IMR-90 (cell line): ENCODE measurements around the gene EXOC3L4. TPM values are rescaled to one million over a fixed set of nuclear protein-coding genes. Genes with fewer than 3 reads are reported as not detected.

Source experiments
- ATAC-seq: fragments of 200-7000 bp; cut with Tn5 transposase; 2 replicates; pipeline ENCODE4 v1.9.1; 2020; ENCODE audit warnings: low read depth, mild to moderate bottlenecking, moderate library complexity
- BruUV-seq: library from RNA; stranded (reverse); fragments of 400-500 nt; replicated peaks from 2 replicates; lab custom pipeline; 2021; lab: Mats Ljungman, UMichigan
- CTCF ChIA-PET: fragments of 300-600 bp; formaldehyde crosslinking; extraction: SDS; loops from one replicate; lab custom pipeline; 2021; ENCODE audit warnings: antibody characterized with exemption; lab: Yijun Ruan, JAX
- POLR2A ChIA-PET: fragments of 300-600 bp; sonication (Branson Sonifier 250); formaldehyde crosslinking; loops from one replicate; lab custom pipeline; 2022; ENCODE audit warnings: antibody characterized with exemption; ENCODE audit not compliant: unreplicated experiment; lab: Charles Lee
- DNase-seq: peaks from one replicate; pipeline ENCODE4 v3.0.0; 2013
- H2AFZ ChIP-seq: replicated peaks from 2 replicates; pipeline ENCODE3; 2013; ENCODE audit warnings: low read length, mild to moderate bottlenecking; ENCODE audit not compliant: poor library complexity
- H2AK5ac ChIP-seq: 2 replicates; pipeline ENCODE4 v1.6.1; 2013; ENCODE audit warnings: low read depth, low read length, inconsistent platforms
- H2AK9ac ChIP-seq: replicated peaks from 2 replicates; pipeline ENCODE3; 2013; ENCODE audit warnings: mild to moderate bottlenecking, low read depth, low read length, moderate library complexity; ENCODE audit not compliant: poor library complexity
- H2BK120ac ChIP-seq: 2 replicates; pipeline ENCODE4 v1.6.1; 2013; ENCODE audit warnings: low read depth, low read length, inconsistent platforms
- H2BK15ac ChIP-seq: 3 replicates; pipeline ENCODE4 v1.6.1; 2013; ENCODE audit warnings: low read depth, low read length, inconsistent platforms
- H2BK20ac ChIP-seq: 2 replicates; pipeline ENCODE4 v1.6.1; 2013; ENCODE audit warnings: low read depth, mild to moderate bottlenecking, inconsistent platforms, low read length, moderate library complexity
- H2BK5ac ChIP-seq: 2 replicates; pipeline ENCODE4 v1.6.1; 2013; ENCODE audit warnings: mild to moderate bottlenecking, low read depth, low read length, inconsistent platforms; ENCODE audit not compliant: poor library complexity, severe bottlenecking
- H3K14ac ChIP-seq: replicated peaks from 2 replicates; pipeline ENCODE4 v1.6.1; 2013; ENCODE audit warnings: low read depth, low read length, inconsistent platforms
- H3K18ac ChIP-seq: 2 replicates; pipeline ENCODE4 v1.6.1; 2013; ENCODE audit warnings: low read depth, low read length, control low read depth
- H3K23ac ChIP-seq: 2 replicates; pipeline ENCODE4 v1.6.1; 2013; ENCODE audit warnings: low read depth, low read length, inconsistent platforms
- H3K27ac ChIP-seq: 2 replicates; pipeline ENCODE4 v1.5.1; 2013; ENCODE audit warnings: mild to moderate bottlenecking, control low read depth, low read length; ENCODE audit not compliant: insufficient read depth
- H3K27me3 ChIP-seq: 2 replicates; pipeline ENCODE4 v1.6.1; 2013; ENCODE audit warnings: low read length; ENCODE audit not compliant: control insufficient read depth, insufficient read depth
- H3K36me3 ChIP-seq: 2 replicates; pipeline ENCODE4 v1.6.1; 2013; ENCODE audit warnings: low read length, mixed read lengths; ENCODE audit not compliant: control insufficient read depth, insufficient read depth
- H3K4ac ChIP-seq: 2 replicates; pipeline ENCODE4 v1.6.1; 2013; ENCODE audit warnings: low read depth, low read length, inconsistent platforms
- H3K4me1 ChIP-seq: 2 replicates; pipeline ENCODE4 v1.6.1; 2013; ENCODE audit warnings: low read length, mixed read lengths; ENCODE audit not compliant: control insufficient read depth, insufficient read depth
- H3K4me2 ChIP-seq: 2 replicates; pipeline ENCODE4 v1.6.1; 2013; ENCODE audit warnings: low read depth, mild to moderate bottlenecking, control low read depth, low read length, moderate library complexity
- H3K4me3 ChIP-seq: 2 replicates; pipeline ENCODE4 v1.5.1; 2013; ENCODE audit warnings: low read depth, mild to moderate bottlenecking, control low read depth, low read length, moderate library complexity; ENCODE audit not compliant: insufficient read depth
- H3K56ac ChIP-seq: 2 replicates; pipeline ENCODE4 v1.6.1; 2013; ENCODE audit warnings: low read length, inconsistent platforms; ENCODE audit not compliant: insufficient read depth; ENCODE audit errors: extremely low read depth
- H3K79me1 ChIP-seq, 2 experiments: 2 replicates each; pipeline ENCODE4 v1.6.1; 2013; ENCODE audit warnings: low read length in 2 of 2, inconsistent platforms in 1 of 2, low read depth in 1 of 2
- H3K9ac ChIP-seq: 2 replicates; pipeline ENCODE4 v1.6.1; 2013; ENCODE audit warnings: low read depth, low read length, control low read depth
- H3K9me1 ChIP-seq: 2 replicates; pipeline ENCODE4 v1.6.1; 2013; ENCODE audit warnings: low read length, inconsistent platforms; ENCODE audit not compliant: insufficient read depth
- H3K9me3 ChIP-seq: 2 replicates; pipeline ENCODE4 v1.6.1; 2013; ENCODE audit warnings: low read length; ENCODE audit not compliant: control insufficient read depth, insufficient read depth
- H4K20me1 ChIP-seq: 2 replicates; pipeline ENCODE4 v1.6.1; 2013; ENCODE audit warnings: low read length, inconsistent platforms; ENCODE audit not compliant: insufficient read depth
- H4K5ac ChIP-seq: 2 replicates; pipeline ENCODE4 v1.6.1; 2013; ENCODE audit warnings: mild to moderate bottlenecking, low read depth, low read length, control low read depth
- H4K8ac ChIP-seq, 2 experiments: 2 replicates each; pipeline ENCODE4 v1.6.1; 2013; ENCODE audit warnings: low read depth in 2 of 2, low read length in 2 of 2, control low read depth in 1 of 2, inconsistent platforms in 1 of 2
- H4K91ac ChIP-seq: 2 replicates; pipeline ENCODE4 v1.6.1; 2013; ENCODE audit warnings: low read depth, low read length, inconsistent platforms; ENCODE audit not compliant: insufficient read depth
- BHLHE40 ChIP-seq: fragments of 150-350 bp; IDR thresholded peaks from 2 replicates; pipeline ENCODE4 v1.6.1; 2016; ENCODE audit warnings: mild to moderate bottlenecking, low read depth, low read length
- CHD1 ChIP-seq: IDR thresholded peaks from 2 replicates; pipeline ENCODE4 v1.6.1; 2012; ENCODE audit warnings: low read depth, low read length, improper control_type of control experiment
- FOS ChIP-seq: fragments of 150-350 bp; IDR thresholded peaks from 2 replicates; pipeline ENCODE4 v1.6.1; 2016; ENCODE audit warnings: low read depth, low read length
- MAFK ChIP-seq: IDR thresholded peaks from 2 replicates; pipeline ENCODE4 v1.6.1; 2012; ENCODE audit warnings: low read depth, low read length, improper control_type of control experiment
- MAZ ChIP-seq: IDR thresholded peaks from 2 replicates; pipeline ENCODE4 v1.6.1; 2012; ENCODE audit warnings: low read depth, mild to moderate bottlenecking, low read length, improper control_type of control experiment, moderate library complexity, borderline replicate concordance
- MXI1 ChIP-seq: IDR thresholded peaks from 2 replicates; pipeline ENCODE4 v1.6.1; 2012; ENCODE audit warnings: low read depth, mild to moderate bottlenecking, low read length, moderate library complexity, borderline replicate concordance
- NFE2L2 ChIP-seq: fragments of 150-350 bp; IDR thresholded peaks from 2 replicates; pipeline ENCODE4 v1.6.1; 2016; ENCODE audit warnings: low read depth, mild to moderate bottlenecking, low read length
- RCOR1 ChIP-seq: IDR thresholded peaks from 2 replicates; pipeline ENCODE4 v1.6.1; 2012; ENCODE audit warnings: mild to moderate bottlenecking, low read length, improper control_type of control experiment; ENCODE audit not compliant: insufficient replicate concordance
- WGBS, 2 experiments: methylation state at CpG; one replicate each; pipeline versions ENCODE4 v1.1.5 to v1.1.7; 2013; ENCODE audit warnings: missing lambda C conversion rate in 2 of 2; ENCODE audit not compliant: insufficient read length in 1 of 2; ENCODE audit errors: extremely low coverage in 2 of 2; 5-methylcytosine and 5-hydroxymethylcytosine counted together
- dilution Hi-C: fragments of 300-500 bp; cut with HindIII; formaldehyde crosslinking; loops from one replicate; pipeline ENCODE4 v1.14.3; 2018; ENCODE audit warnings: low sequenced_read_pairs; ENCODE audit not compliant: unreplicated experiment
- in situ Hi-C: fragments of 300-500 bp; cut with MboI; formaldehyde crosslinking; loops from 3 replicates; pipeline ENCODE4 v1.14.3; 2019; ENCODE audit warnings: low sequenced_read_pairs, inconsistent platforms, mixed read lengths
- intact Hi-C: fragments of 100-400 bp; cut with micrococcal nuclease; formaldehyde crosslinking; loops from 2 replicates; pipeline ENCODE4 v1.10.0; 2022
- polyA plus RNA-seq, 3 experiments: library from polyadenylated mRNA; depleted of rRNA; stranded (reverse); fragments of >200 nt; gene quantifications; 2 replicates each; pipeline ENCODE4 v1.2.3, GENCODE V29; 2012; ENCODE audit warnings: low replicate concordance in 1 of 3
- total RNA-seq: library from RNA; depleted of rRNA; stranded (reverse); fragments of >200 nt; gene quantifications from 2 replicates; pipeline ENCODE4 v1.2.3, GENCODE V29; 2012
- TF ChIP-seq, protein P1 (sequence below): conservative IDR thresholded peaks from 2 replicates; pipeline ENCODE4 v1.5.1; 2012; ENCODE audit warnings: mild to moderate bottlenecking, low read depth, low read length, improper control_type of control experiment

EXOC3L4 gene
- total and polyA plus RNA-seq, 2 of the 4 experiments (the other 2 are of a cell fraction) = not detected

DNA sequence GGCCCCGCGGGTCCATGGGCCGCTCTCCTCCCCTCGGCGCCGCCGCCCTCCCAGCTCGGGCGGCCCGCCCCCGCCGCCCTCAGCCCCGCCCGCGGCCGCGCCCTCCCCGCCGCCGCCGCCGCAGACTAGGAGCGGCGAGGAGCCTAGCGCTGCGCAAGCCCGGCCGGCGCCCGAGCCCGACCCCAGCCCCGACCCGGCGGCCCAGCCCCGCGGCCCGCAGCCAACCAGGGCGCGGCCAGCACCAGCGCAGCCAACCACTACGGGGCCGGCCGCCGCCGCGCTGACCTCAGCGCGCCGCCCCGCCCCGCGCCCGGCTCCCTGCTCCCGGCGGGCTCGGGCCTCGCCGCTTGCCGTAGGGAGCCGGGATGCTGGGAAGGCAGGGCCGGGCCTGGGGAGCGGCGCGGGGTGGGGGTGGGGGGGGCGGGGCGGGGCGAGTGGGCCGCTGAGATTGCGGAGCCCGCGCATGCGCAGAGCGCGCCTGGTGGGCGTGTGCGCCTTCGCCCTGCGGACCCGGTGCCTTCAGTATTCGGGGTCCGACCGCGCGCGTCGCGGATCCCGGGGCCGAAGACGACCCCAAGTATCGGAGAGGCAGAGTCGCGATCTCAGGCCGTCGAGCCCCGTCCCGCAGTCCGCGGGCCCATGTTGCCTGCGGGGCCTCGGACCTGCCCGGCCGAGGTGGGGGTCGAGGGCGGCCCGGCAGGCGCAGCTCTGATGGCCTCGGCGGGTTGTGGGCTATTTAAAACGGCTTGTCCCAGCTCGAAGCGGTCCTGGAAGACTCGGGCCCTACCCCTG is 37.0 kb upstream of the EXOC3L4 start, which contains the start of gene CDC42BPB:
CDC42BPB (minus strand) TSS at position 178 of the 792 bp plus-strand sequence. CDS start 376 bp downstream, outside the sequence.
- Histone ChIP-seq H3K27me3 (no peaks in the 10 kb centered on the region), H3K4me1 (peaks cover 10% of the 10 kb centered on the region), H3K36me3 (peaks cover 2% of the 10 kb centered on the region; the same call in 1 of the 2 replicates), H2BK120ac (no peak within 1 kb of the TSS; the same call in 1 of the 2 replicates), H3K9me1 (peaks cover 3% of the 10 kb centered on the region), H3K4me3 (peak within 1 kb of the TSS; percentile 100), H2BK20ac (no peak within 1 kb of the TSS), H2AK5ac (peak within 1 kb of the TSS; percentile 98), H3K4me2 (peak within 1 kb of the TSS; percentile 100), H4K20me1 (peaks cover 40% of the 10 kb centered on the region), H2AK9ac (peak within 1 kb of the TSS; percentile 99), H2BK15ac (no peak within 1 kb of the TSS), H3K9ac (peak within 1 kb of the TSS; percentile 100), H3K56ac (peak within 1 kb of the TSS; percentile 43), H2AFZ (peak within 1 kb of the TSS; percentile 98), H3K27ac (peak within 1 kb of the TSS; percentile 97), H4K8ac (peak within 1 kb of the TSS; percentile 90 to 91; a peak in 2 of 4 replicates), H3K18ac (peak within 1 kb of the TSS; percentile 85), H3K9me3 (no peaks in the 10 kb centered on the region), H3K23ac (peak within 1 kb of the TSS; percentile 76), H4K91ac (peak within 1 kb of the TSS; percentile 87; the same call in 1 of the 2 replicates), H3K4ac (peak within 1 kb of the TSS; percentile 97), H4K5ac (peak within 1 kb of the TSS; percentile 94), H3K79me1 (peaks cover 16 to 51% of the 10 kb centered on the region in 2 experiments; a peak in 3 of 4 replicates), H2BK5ac (peak within 1 kb of the TSS; percentile 91), H3K14ac (peak within 1 kb of the TSS; percentile 96)
- DNase-seq = peak; percentile 90
- WGBS, 2 experiments = 0% methylated on average over 51 of the region's 113 CpGs; no CpG with 5 or more reads in 1 of the 2 experiments
- CTCF ChIA-PET = no interaction called here
- TF ChIP-seq MXI1 (peak; percentile 22; the same call in 1 of the 2 replicates), MAZ (peak; percentile 96; the same call in 1 of the 2 replicates), FOS (no peak), NFE2L2 (no peak), BHLHE40 (no peak), MAFK (no peak), RCOR1 (no peak), CHD1 (no peak)
- TF ChIP-seq, protein P1, sequence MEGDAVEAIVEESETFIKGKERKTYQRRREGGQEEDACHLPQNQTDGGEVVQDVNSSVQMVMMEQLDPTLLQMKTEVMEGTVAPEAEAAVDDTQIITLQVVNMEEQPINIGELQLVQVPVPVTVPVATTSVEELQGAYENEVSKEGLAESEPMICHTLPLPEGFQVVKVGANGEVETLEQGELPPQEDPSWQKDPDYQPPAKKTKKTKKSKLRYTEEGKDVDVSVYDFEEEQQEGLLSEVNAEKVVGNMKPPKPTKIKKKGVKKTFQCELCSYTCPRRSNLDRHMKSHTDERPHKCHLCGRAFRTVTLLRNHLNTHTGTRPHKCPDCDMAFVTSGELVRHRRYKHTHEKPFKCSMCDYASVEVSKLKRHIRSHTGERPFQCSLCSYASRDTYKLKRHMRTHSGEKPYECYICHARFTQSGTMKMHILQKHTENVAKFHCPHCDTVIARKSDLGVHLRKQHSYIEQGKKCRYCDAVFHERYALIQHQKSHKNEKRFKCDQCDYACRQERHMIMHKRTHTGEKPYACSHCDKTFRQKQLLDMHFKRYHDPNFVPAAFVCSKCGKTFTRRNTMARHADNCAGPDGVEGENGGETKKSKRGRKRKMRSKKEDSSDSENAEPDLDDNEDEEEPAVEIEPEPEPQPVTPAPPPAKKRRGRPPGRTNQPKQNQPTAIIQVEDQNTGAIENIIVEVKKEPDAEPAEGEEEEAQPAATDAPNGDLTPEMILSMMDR = no peak
- peak; percentile 95 for ATAC-seq
- in situ Hi-C loops (no loop called here), dilution Hi-C loops (no loop called here), intact Hi-C loops (loop anchor here (5.0 to 10.0 kb wide), 3 partner anchors 35 to 363 kb away; no protein-coding TSS in a partner anchor)
- BruUV-seq = no TSS peak
- POLR2A ChIA-PET = no interaction called here
